ENCODE results near the gene ABCA6. TPM values are rescaled to one million over a fixed set of nuclear protein-coding genes. Genes with fewer than 3 reads are reported as not detected.

ABCA6 gene
- total RNA-seq, 3 donors from 2014 or later (not counting 1 experiment from before 2014, with no cell fraction given) = 0.45 to 1.6 (median 0.75) TPM

DNA sequence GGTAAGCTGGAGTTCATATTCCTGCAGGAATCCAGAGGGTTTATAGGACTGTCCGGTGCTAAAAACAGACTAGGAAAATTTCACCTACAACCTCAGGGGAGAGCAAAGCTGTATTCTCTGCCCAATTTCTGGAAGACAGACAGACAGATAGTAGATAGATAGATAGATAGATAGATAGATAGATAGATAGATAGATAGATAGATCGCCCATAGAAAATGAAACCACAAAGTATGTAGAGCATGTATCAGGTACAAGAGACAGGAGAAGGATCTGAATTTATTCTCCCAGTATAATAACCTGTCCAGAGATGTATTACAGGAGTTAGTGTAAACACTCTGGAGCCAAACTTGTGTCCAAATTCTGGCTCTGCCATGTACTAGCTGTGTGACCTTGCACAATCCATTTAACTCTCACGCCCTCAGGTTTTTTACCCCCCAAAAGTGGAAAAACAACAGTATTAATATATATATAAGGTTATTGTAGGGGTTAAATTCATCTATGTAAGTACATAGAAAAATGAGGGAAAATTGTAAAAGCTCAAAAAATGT lies 2.1 kb upstream of the ABCA6 start:
- Mint-ChIP-seq H3K27me3 (ENCODE audit: low read depth in 2 of 2) (peaks cover 3 to 7% of the 10 kb centered on the region in 2 donors), H3K36me3 (no peaks in the 10 kb centered on the region), H3K4me3 (no peak overlapping the region), H3K4me1 (no peaks in the 10 kb centered on the region), H3K27ac (no peak overlapping the region), H3K9me3 (no peaks in the 10 kb centered on the region)
- Histone ChIP-seq H3K27me3 (ENCODE audit: control insufficient read depth, insufficient read depth, low read length) (no peaks in the 10 kb centered on the region), H3K4me3 (ENCODE audit: low read length) (no peak overlapping the region), H3K9me3 (ENCODE audit: control insufficient read depth, insufficient read depth, low read length) (no peaks in the 10 kb centered on the region), H3K27ac (ENCODE audit: low read length) (no peak overlapping the region), H3K4me1 (ENCODE audit: control insufficient read depth, insufficient read depth, low read length) (no peaks in the 10 kb centered on the region), H3K36me3 (ENCODE audit: control insufficient read depth, insufficient read depth, low read length) (no peaks in the 10 kb centered on the region)
- DNase-seq (no peak), ATAC-seq (no peak)
- 88% methylated on average over 1 of the region's 3 CpGs for WGBS (ENCODE audit: insufficient coverage)
- intact Hi-C loops (cut with micrococcal nuclease) = no loop called here
- TF ChIP-seq, protein P1, sequence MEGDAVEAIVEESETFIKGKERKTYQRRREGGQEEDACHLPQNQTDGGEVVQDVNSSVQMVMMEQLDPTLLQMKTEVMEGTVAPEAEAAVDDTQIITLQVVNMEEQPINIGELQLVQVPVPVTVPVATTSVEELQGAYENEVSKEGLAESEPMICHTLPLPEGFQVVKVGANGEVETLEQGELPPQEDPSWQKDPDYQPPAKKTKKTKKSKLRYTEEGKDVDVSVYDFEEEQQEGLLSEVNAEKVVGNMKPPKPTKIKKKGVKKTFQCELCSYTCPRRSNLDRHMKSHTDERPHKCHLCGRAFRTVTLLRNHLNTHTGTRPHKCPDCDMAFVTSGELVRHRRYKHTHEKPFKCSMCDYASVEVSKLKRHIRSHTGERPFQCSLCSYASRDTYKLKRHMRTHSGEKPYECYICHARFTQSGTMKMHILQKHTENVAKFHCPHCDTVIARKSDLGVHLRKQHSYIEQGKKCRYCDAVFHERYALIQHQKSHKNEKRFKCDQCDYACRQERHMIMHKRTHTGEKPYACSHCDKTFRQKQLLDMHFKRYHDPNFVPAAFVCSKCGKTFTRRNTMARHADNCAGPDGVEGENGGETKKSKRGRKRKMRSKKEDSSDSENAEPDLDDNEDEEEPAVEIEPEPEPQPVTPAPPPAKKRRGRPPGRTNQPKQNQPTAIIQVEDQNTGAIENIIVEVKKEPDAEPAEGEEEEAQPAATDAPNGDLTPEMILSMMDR (IDR thresholded peaks at IDR 0.05) = no peak

DNA sequence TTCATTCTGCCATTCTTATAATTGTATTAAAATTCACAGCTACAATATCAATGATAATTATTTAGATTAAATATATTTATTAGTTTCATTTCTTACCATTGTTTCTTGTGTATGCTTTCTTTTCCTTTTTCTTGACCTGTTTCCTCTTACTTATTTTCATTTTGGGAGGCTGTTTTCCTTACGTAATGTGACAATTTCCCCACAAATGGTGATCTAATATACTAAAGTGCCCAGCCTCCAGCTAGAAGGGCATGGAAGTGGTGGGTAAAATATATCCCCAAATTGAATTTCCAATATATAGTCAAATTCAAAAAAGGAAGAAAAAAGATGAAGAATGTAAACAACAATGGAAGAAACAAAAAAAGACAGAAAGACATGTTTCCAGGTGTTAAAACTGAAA lies 1.5 kb upstream of the ABCA6 start:
- ATAC-seq = no peak
- Mint-ChIP-seq H3K27me3 (ENCODE audit: low read depth in 2 of 2) (peaks cover 3 to 7% of the 10 kb centered on the region in 2 donors), H3K4me1 (no peaks in the 10 kb centered on the region), H3K4me3 (no peak overlapping the region), H3K36me3 (no peaks in the 10 kb centered on the region), H3K27ac (no peak overlapping the region), H3K9me3 (no peaks in the 10 kb centered on the region)
- Histone ChIP-seq H3K4me1 (ENCODE audit: control insufficient read depth, insufficient read depth, low read length) (no peaks in the 10 kb centered on the region), H3K27ac (ENCODE audit: low read length) (no peak overlapping the region), H3K9me3 (ENCODE audit: control insufficient read depth, insufficient read depth, low read length) (no peaks in the 10 kb centered on the region), H3K27me3 (ENCODE audit: control insufficient read depth, insufficient read depth, low read length) (no peaks in the 10 kb centered on the region), H3K4me3 (ENCODE audit: low read length) (no peak overlapping the region), H3K36me3 (ENCODE audit: control insufficient read depth, insufficient read depth, low read length) (no peaks in the 10 kb centered on the region)
- intact Hi-C loops (cut with micrococcal nuclease) = no loop called here
- DNase-seq = no peak
- TF ChIP-seq, protein P1 (IDR thresholded peaks at IDR 0.05) = no peak
- WGBS (ENCODE audit: insufficient coverage) = no CpG with 5 or more reads among the region's 1 CpG

DNA sequence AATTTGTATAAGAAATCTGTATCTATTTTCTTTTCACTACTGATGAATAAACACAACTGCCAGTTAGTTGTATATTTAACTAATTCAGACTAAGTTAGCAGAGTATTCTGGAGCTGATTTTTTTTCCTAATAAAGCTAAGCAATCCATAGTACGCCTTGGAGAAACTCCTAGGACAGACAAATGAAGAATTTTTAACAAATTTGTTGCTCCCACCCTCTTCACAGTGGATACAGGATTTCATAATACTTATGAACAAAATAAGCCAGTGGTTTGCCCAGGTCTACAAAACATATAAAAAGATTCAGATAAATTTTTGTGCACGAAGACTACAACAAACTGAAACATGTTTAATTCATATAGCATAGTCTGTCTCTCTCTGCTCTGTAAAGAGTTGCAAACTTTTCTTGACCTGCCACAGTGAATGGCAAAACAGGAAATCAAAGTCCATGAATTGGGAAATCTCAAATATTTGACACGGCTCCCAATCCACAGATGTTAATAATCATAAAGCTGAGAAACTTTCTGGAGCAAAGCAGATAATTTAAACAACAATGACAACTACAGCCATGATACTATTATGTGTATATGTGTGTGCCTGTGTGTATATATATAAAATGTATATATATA lies 594 bp upstream of the ABCA6 start:
- no peak overlapping the region for H3K27ac ChIP-seq (ENCODE audit: low read length)
- H3K27me3 ChIP-seq (ENCODE audit: control insufficient read depth, insufficient read depth, low read length) = no peaks in the 10 kb centered on the region
- TF ChIP-seq, protein P1 (IDR thresholded peaks at IDR 0.05) = no peak
- Mint-ChIP-seq H3K4me1 (no peaks in the 10 kb centered on the region), H3K27me3 (ENCODE audit: low read depth in 2 of 2) (peaks cover 3 to 7% of the 10 kb centered on the region in 2 donors), H3K9me3 (no peaks in the 10 kb centered on the region), H3K27ac (no peak overlapping the region), H3K36me3 (no peaks in the 10 kb centered on the region), H3K4me3 (no peak overlapping the region)
- ATAC-seq (no peak), DNase-seq (no peak)
- no peaks in the 10 kb centered on the region for H3K9me3 ChIP-seq (ENCODE audit: control insufficient read depth, insufficient read depth, low read length)
- H3K4me1 ChIP-seq (ENCODE audit: control insufficient read depth, insufficient read depth, low read length) = no peaks in the 10 kb centered on the region
- intact Hi-C loops (cut with micrococcal nuclease) = no loop called here
- no peak overlapping the region for H3K4me3 ChIP-seq (ENCODE audit: low read length)
- WGBS (ENCODE audit: insufficient coverage) = 89% methylated on average over 2 of the region's 3 CpGs
- H3K36me3 ChIP-seq (ENCODE audit: control insufficient read depth, insufficient read depth, low read length) = no peaks in the 10 kb centered on the region

DNA sequence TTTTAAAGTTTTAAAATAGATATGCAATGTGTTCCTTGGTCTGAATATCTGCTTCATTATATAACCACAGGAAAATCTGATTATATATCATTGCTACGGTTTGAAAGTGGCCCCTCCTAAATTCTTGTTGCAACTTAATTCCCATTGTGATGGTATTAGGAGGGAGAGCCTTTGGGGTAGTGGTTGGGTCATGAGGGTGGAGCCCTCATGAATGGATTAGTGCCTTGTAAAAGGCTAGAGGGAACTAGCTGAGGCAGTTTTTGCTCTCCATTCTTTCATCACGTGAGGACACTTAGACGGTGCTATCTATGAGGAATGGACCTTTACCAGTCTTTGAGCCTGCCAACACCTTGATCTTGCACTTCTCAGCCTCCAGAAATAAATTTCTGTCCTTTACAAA lies 7.6 kb downstream of the ABCA6 start:
- WGBS (ENCODE audit: insufficient coverage) = 86% methylated on average over 2 of the region's 3 CpGs
- DNase-seq = no peak
- H3K27ac ChIP-seq (ENCODE audit: low read length) = no peak overlapping the region
- H3K9me3 Mint-ChIP-seq = peaks cover 0 to 2% of the 10 kb centered on the region in 2 donors
- no peaks in the 10 kb centered on the region for H3K36me3 Mint-ChIP-seq
- no peak overlapping the region for H3K4me3 ChIP-seq (ENCODE audit: low read length)
- no peaks in the 10 kb centered on the region for H3K9me3 ChIP-seq (ENCODE audit: control insufficient read depth, insufficient read depth, low read length)
- H3K27me3 ChIP-seq (ENCODE audit: control insufficient read depth, insufficient read depth, low read length) = no peaks in the 10 kb centered on the region
- H3K4me1 ChIP-seq (ENCODE audit: control insufficient read depth, insufficient read depth, low read length) = no peaks in the 10 kb centered on the region
- no peaks in the 10 kb centered on the region for H3K4me1 Mint-ChIP-seq
- no peaks in the 10 kb centered on the region for H3K27me3 Mint-ChIP-seq (ENCODE audit: low read depth in 2 of 2)
- H3K27ac Mint-ChIP-seq = no peak overlapping the region
- no peak for ATAC-seq
- intact Hi-C loops (cut with micrococcal nuclease) = no loop called here
- H3K4me3 Mint-ChIP-seq = no peak overlapping the region
- no peaks in the 10 kb centered on the region for H3K36me3 ChIP-seq (ENCODE audit: control insufficient read depth, insufficient read depth, low read length)
- TF ChIP-seq, protein P1 (IDR thresholded peaks at IDR 0.05) = no peak

All from natural killer cell (primary cell).